Measurements from ENCODE around the gene ZNF282. TPM values are rescaled to one million over a fixed set of nuclear protein-coding genes. Genes with fewer than 3 reads are reported as not detected.

The ZNF282 gene
- total and polyA plus RNA-seq, 9 of the 15 experiments (the other 6 are each of a cell fraction or from before 2014, with no cell fraction given): 0.76 to 58.6 (median 17.4) TPM

GRCh38 chr7:149261829-149262617 is 66.7 kb downstream of the ZNF282 start, which contains the start of gene ZNF783 (continued):
- no peak for TF ChIP-seq DLX4 (CRISPR knock-in tag; IDR thresholded peaks at IDR 0.05)
- no peak for TF ChIP-seq PHF21A (IDR thresholded peaks at IDR 0.05; ENCODE audit: borderline replicate concordance, low read depth)
- peak; percentile 95 for TF ChIP-seq ARID4B (CRISPR knock-in tag; IDR thresholded peaks at IDR 0.05)
- TF ChIP-seq NCOA4 (IDR thresholded peaks at IDR 0.05; ENCODE audit: partially characterized antibody): no peak
- TF ChIP-seq ATF7 (IDR thresholded peaks at IDR 0.05): peak; percentile 41; the same call in 1 of the 2 replicates
- TF ChIP-seq RBM34 (IDR thresholded peaks at IDR 0.05; ENCODE audit: borderline replicate concordance, insufficient read depth, low read length): no peak
- TF ChIP-seq ZNF232 (CRISPR knock-in tag; IDR thresholded peaks at IDR 0.05): no peak
- TF ChIP-seq POLR2G (IDR thresholded peaks at IDR 0.05; ENCODE audit: low read depth, low read length): peak; percentile 87
- no peak for TF ChIP-seq E2F4 (CRISPR knock-in tag; IDR thresholded peaks at IDR 0.05; ENCODE audit: low read depth)
- no peak for TF ChIP-seq SREBF2 (CRISPR knock-in tag; IDR thresholded peaks at IDR 0.05)
- TF ChIP-seq CC2D1A (IDR thresholded peaks at IDR 0.05): no peak
- 0 out of 2 replicates have a peak, but pooled peaks have one; percentile 13 for TF ChIP-seq SMC3 (conservative IDR thresholded peaks at IDR 0.05; ENCODE audit: insufficient read depth, low read depth, low read length)
- no peak for TF ChIP-seq THRA (IDR thresholded peaks at IDR 0.05)
- no peak for TF ChIP-seq IRF2 (CRISPR knock-in tag; IDR thresholded peaks at IDR 0.05)
- no peak for TF ChIP-seq DDX20 (tag; IDR thresholded peaks at IDR 0.05; ENCODE audit: low read depth)
- TF ChIP-seq ZNF830 (CRISPR knock-in tag; IDR thresholded peaks at IDR 0.05): no peak
- TF ChIP-seq ZSCAN32 (CRISPR knock-in tag; IDR thresholded peaks at IDR 0.05): no peak
- TF ChIP-seq E2F1 (CRISPR knock-in tag; IDR thresholded peaks at IDR 0.05): no peak
- no peak for TF ChIP-seq CBFA2T3 (IDR thresholded peaks at IDR 0.05)
